ENCODE measurements around the gene GLMP.

Gene GLMP

GRCh38 chr1:156257711-156258110 lies 37.8 kb downstream of the GLMP start:
- H3K9ac ChIP-seq (ENCODE audit: low read depth in 1 of 2, low read length in 2 of 2) = no peak overlapping the region

DNA sequence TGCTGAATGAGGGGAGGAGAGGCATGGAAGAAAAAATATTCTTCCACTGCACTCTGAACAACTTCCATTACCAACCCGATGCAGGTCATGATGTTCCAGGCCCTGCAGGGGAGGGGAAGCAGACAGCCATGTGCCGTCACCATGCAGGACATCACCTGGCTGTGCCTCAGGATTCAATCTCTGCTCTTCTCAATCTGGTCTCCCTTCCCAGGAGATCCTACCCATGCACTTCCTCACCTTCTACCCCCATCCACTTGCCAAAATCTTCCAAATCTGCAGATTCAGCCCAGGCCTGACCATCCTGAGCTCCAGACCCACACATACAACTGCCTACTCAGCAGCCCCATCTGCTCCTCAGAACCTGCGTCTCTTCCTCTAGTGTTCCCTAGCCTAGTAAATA lies 41.8 kb downstream of the GLMP start:
- H3K9ac ChIP-seq (ENCODE audit: low read depth in 1 of 2, low read length in 2 of 2) = no peak overlapping the region
- peaks cover 55 to 81% of the 10 kb centered on the region in 2 donors for H3K36me3 ChIP-seq (ENCODE audit: control insufficient read depth in 1 of 2, insufficient read depth in 2 of 2, low read length in 2 of 2)
- no peaks in the 10 kb centered on the region for H3K4me1 ChIP-seq (ENCODE audit: control insufficient read depth in 1 of 2, insufficient read depth in 2 of 2, low read length in 2 of 2)
- H3K4me3 ChIP-seq (ENCODE audit: low read depth in 1 of 2, low read length in 2 of 2) = no peak overlapping the region
- H3K27ac ChIP-seq (ENCODE audit: low read depth, low read length) = no peak overlapping the region
- no peaks in the 10 kb centered on the region for H3K27me3 ChIP-seq (ENCODE audit: control insufficient read depth in 1 of 2, insufficient read depth in 2 of 2, low read length in 2 of 2)
- no peaks in the 10 kb centered on the region for H3K9me3 ChIP-seq (ENCODE audit: control insufficient read depth in 1 of 2, low read length in 2 of 2)

More at GRCh38 chr1:156257711-156258110, 37.8 kb downstream of the GLMP start:
- Histone ChIP-seq H3K36me3 (ENCODE audit: control insufficient read depth in 1 of 2, insufficient read depth in 2 of 2, low read length in 2 of 2) (peaks cover 54 to 83% of the 10 kb centered on the region in 2 donors), H3K9me3 (ENCODE audit: control insufficient read depth in 1 of 2, low read length in 2 of 2) (no peaks in the 10 kb centered on the region), H3K4me3 (ENCODE audit: low read depth in 1 of 2, low read length in 2 of 2) (no peak overlapping the region), H3K27me3 (ENCODE audit: control insufficient read depth in 1 of 2, insufficient read depth in 2 of 2, low read length in 2 of 2) (no peaks in the 10 kb centered on the region), H3K27ac (ENCODE audit: low read depth, low read length) (no peak overlapping the region), H3K4me1 (ENCODE audit: control insufficient read depth in 1 of 2, insufficient read depth in 2 of 2, low read length in 2 of 2) (no peaks in the 10 kb centered on the region)

DNA sequence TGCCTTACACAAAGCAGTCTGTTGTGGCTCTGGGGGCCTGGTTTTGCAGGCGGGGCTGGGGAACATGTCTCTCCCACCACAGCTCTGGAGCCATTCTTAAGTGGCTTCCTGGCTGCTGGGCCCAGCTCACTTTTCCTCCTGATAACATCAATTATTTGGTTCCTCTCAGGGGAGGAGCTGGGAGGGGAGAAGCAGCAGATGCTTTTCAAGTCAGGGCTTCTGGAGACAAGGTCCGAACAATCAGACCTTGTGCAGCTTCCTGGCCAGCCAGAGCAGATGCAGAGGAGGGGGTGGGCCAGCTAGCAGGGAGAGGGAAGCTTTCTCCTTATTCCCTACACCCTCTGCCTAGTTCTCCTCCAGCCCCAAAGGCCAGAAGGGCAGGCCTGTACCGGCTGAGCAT lies 44.0 kb downstream of the GLMP start:
- Histone ChIP-seq H3K27ac (ENCODE audit: low read depth, low read length) (no peak overlapping the region), H3K27me3 (ENCODE audit: control insufficient read depth in 1 of 2, insufficient read depth in 2 of 2, low read length in 2 of 2) (peaks cover under 1 to 6% of the 10 kb centered on the region in 2 donors), H3K36me3 (ENCODE audit: control insufficient read depth in 1 of 2, insufficient read depth in 2 of 2, low read length in 2 of 2) (peaks cover 41 to 62% of the 10 kb centered on the region in 2 donors), H3K9me3 (ENCODE audit: control insufficient read depth in 1 of 2, low read length in 2 of 2) (no peaks in the 10 kb centered on the region), H3K4me1 (ENCODE audit: control insufficient read depth in 1 of 2, insufficient read depth in 2 of 2, low read length in 2 of 2) (peaks cover 0 to 4% of the 10 kb centered on the region in 2 donors), H3K4me3 (ENCODE audit: low read depth in 1 of 2, low read length in 2 of 2) (no peak overlapping the region), H3K9ac (ENCODE audit: low read depth in 1 of 2, low read length in 2 of 2) (no peak overlapping the region)

DNA sequence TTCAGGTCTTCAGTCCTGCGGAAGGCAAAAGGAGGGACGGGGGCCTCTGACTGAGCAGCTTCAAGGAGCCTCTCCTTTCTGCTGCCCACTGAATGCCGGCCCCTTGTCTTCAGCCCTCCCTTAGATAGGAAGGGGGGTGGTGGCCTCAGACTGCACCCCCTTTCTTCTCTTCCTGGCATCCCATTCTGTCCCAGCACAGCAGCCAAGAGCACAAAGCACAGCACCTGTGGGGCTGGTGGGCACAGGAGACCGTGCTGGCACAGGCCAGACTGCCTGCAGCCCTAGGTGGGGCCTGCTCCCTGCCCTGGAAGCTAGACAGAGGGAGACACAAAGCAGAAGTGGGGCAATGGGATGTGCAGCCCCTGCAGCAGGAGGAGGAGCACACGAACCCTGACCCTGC lies 45.9 kb downstream of the GLMP start:
- no peak overlapping the region for H3K27ac ChIP-seq (ENCODE audit: low read depth, low read length)
- H3K36me3 ChIP-seq (ENCODE audit: control insufficient read depth in 1 of 2, insufficient read depth in 2 of 2, low read length in 2 of 2) = peaks cover 41 to 52% of the 10 kb centered on the region in 2 donors
- no peak overlapping the region for H3K4me3 ChIP-seq (ENCODE audit: low read depth in 1 of 2, low read length in 2 of 2)
- peaks cover 7 to 21% of the 10 kb centered on the region in 2 donors for H3K4me1 ChIP-seq (ENCODE audit: control insufficient read depth in 1 of 2, insufficient read depth in 2 of 2, low read length in 2 of 2)
- no peaks in the 10 kb centered on the region for H3K9me3 ChIP-seq (ENCODE audit: control insufficient read depth in 1 of 2, low read length in 2 of 2)
- H3K9ac ChIP-seq (ENCODE audit: low read depth in 1 of 2, low read length in 2 of 2) = no peak overlapping the region
- peaks cover 18 to 24% of the 10 kb centered on the region in 2 donors for H3K27me3 ChIP-seq (ENCODE audit: control insufficient read depth in 1 of 2, insufficient read depth in 2 of 2, low read length in 2 of 2)

DNA sequence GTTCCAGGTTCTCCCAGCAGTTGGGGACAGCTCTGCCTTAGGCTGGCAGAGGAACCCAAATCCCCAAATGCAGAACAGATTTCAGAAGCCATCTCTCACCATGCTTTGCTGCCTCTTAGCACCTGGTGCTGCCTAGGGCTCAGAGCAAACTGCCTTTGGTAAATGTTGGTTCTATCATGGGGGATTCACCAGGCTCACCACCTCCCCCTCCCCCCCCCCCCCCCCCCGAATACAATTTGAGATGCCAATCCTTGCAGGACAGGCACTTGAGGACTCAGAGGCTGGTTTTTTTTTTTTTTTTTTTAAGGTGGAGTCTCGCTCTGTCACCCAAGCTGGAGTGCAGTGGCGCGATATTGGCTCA lies 47.2 kb downstream of the GLMP start:
- Histone ChIP-seq H3K4me1 (ENCODE audit: control insufficient read depth in 1 of 2, insufficient read depth in 2 of 2, low read length in 2 of 2) (peaks cover 7 to 25% of the 10 kb centered on the region in 2 donors), H3K36me3 (ENCODE audit: control insufficient read depth in 1 of 2, insufficient read depth in 2 of 2, low read length in 2 of 2) (peaks cover 33 to 41% of the 10 kb centered on the region in 2 donors), H3K9me3 (ENCODE audit: control insufficient read depth in 1 of 2, low read length in 2 of 2) (no peaks in the 10 kb centered on the region), H3K27ac (ENCODE audit: low read depth, low read length) (no peak overlapping the region), H3K9ac (ENCODE audit: low read depth in 1 of 2, low read length in 2 of 2) (no peak overlapping the region), H3K4me3 (ENCODE audit: low read depth in 1 of 2, low read length in 2 of 2) (no peak overlapping the region), H3K27me3 (ENCODE audit: control insufficient read depth in 1 of 2, insufficient read depth in 2 of 2, low read length in 2 of 2) (peaks cover 18 to 28% of the 10 kb centered on the region in 2 donors)

DNA sequence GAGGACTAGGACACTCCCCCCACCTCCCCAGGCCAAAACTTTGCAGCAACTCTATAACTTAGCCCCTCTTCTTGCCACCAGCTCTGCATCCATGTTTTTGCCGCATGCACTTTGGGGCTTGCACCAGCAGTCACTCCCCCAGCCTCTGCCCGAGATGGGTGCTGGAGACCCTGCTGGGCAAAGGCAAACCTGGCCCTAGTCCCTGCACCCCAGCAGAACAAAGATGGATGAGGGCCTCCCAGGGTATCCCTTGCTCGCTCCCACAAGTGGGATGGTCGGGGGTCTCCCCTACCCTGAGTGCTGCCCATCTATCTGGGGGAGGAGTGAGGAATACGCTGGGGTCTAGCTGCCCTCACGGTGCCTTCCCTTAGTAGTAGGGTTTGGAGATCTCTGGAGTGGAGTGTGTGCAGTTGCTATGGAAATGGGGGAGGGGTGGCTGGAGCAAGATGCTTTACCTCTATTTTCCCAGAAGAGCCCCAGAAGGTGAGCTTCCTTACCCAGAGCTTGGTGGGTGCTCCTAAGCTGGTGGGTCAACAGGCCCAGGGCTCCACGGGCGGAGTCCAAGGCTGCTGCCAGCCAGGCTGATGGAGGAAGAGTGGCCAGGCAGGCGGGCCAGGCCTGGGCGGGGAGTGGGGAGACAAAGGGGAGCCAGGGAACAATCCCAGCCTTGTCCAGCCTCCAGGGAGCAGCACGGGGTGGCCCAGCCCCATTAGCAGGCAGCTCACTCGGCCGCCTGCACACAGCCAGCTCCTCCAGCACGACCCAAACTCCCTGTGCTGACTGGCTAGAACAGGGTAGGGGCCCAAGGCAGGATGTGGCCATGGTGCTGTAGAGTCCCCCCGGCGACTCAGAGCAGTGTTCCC lies 47.8 kb downstream of the GLMP start, which contains the start of gene PAQR6:
PAQR6 (minus strand) TSS at position 597 of the 863 bp plus-strand sequence. CDS start 1,325 bp downstream, outside the sequence.
- no peaks in the 10 kb centered on the region for H3K9me3 ChIP-seq (ENCODE audit: control insufficient read depth in 1 of 2, low read length in 2 of 2)
- no peak within 1 kb of the TSS for H3K27ac ChIP-seq (ENCODE audit: low read depth, low read length)
- no peak within 1 kb of the TSS for H3K4me3 ChIP-seq (ENCODE audit: low read depth in 1 of 2, low read length in 2 of 2)
- H3K36me3 ChIP-seq (ENCODE audit: control insufficient read depth in 1 of 2, insufficient read depth in 2 of 2, low read length in 2 of 2) = peaks cover 27 to 35% of the 10 kb centered on the region in 2 donors
- peaks cover 7 to 25% of the 10 kb centered on the region in 2 donors for H3K4me1 ChIP-seq (ENCODE audit: control insufficient read depth in 1 of 2, insufficient read depth in 2 of 2, low read length in 2 of 2)
- no peak within 1 kb of the TSS for H3K9ac ChIP-seq (ENCODE audit: low read depth in 1 of 2, low read length in 2 of 2)
- peaks cover 18 to 28% of the 10 kb centered on the region in 2 donors for H3K27me3 ChIP-seq (ENCODE audit: control insufficient read depth in 1 of 2, insufficient read depth in 2 of 2, low read length in 2 of 2)

GRCh38 chr1:156246781-156247459 lies 48.6 kb downstream of the GLMP start:
- Histone ChIP-seq H3K9me3 (ENCODE audit: control insufficient read depth in 1 of 2, low read length in 2 of 2) (no peaks in the 10 kb centered on the region), H3K4me1 (ENCODE audit: control insufficient read depth in 1 of 2, insufficient read depth in 2 of 2, low read length in 2 of 2) (peaks cover 7 to 25% of the 10 kb centered on the region in 2 donors), H3K9ac (ENCODE audit: low read depth in 1 of 2, low read length in 2 of 2) (no peak overlapping the region), H3K27me3 (ENCODE audit: control insufficient read depth in 1 of 2, insufficient read depth in 2 of 2, low read length in 2 of 2) (peaks cover 18 to 28% of the 10 kb centered on the region in 2 donors), H3K27ac (ENCODE audit: low read depth, low read length) (no peak overlapping the region), H3K4me3 (ENCODE audit: low read depth in 1 of 2, low read length in 2 of 2) (no peak overlapping the region), H3K36me3 (ENCODE audit: control insufficient read depth in 1 of 2, insufficient read depth in 2 of 2, low read length in 2 of 2) (peaks cover 19 to 27% of the 10 kb centered on the region in 2 donors)

DNA sequence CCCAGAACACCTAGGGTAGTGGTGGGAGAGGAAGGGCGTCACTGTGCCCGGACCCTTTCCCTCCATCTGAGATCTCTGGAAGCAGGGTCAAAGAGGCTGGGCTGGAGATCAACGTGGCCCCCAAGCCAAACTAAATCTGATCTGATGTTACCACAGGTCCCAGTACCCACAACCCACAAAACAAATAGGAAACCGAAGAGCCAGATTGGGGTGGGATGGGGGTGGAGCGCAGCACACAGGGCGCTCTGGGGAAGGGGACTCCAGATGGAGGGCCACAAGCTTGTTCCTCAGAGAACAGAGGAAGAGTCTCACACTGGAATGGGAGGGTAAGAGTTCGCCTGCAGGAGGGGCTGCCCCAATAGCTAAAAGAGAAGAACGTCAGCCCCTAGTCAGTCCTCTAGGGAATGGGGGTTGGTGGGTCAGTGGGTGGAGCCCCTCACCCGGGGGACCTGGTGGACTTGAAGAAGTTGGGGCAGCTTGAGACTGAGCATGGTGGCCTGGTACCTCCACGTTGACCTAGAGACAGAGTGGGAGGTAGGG lies 49.2 kb downstream of the GLMP start:
- peaks cover 13 to 22% of the 10 kb centered on the region in 2 donors for H3K36me3 ChIP-seq (ENCODE audit: control insufficient read depth in 1 of 2, insufficient read depth in 2 of 2, low read length in 2 of 2)
- no peaks in the 10 kb centered on the region for H3K9me3 ChIP-seq (ENCODE audit: control insufficient read depth in 1 of 2, low read length in 2 of 2)
- peak overlapping the region; percentile 62 to 65 for H3K4me3 ChIP-seq (ENCODE audit: low read depth in 1 of 2, low read length in 2 of 2)
- peaks cover 18 to 28% of the 10 kb centered on the region in 2 donors for H3K27me3 ChIP-seq (ENCODE audit: control insufficient read depth in 1 of 2, insufficient read depth in 2 of 2, low read length in 2 of 2)
- no peak overlapping the region for H3K27ac ChIP-seq (ENCODE audit: low read depth, low read length)
- H3K4me1 ChIP-seq (ENCODE audit: control insufficient read depth in 1 of 2, insufficient read depth in 2 of 2, low read length in 2 of 2) = peaks cover 7 to 25% of the 10 kb centered on the region in 2 donors
- H3K9ac ChIP-seq (ENCODE audit: low read depth in 1 of 2, low read length in 2 of 2) = peak overlapping the region in 1 of 2 donors; percentile 32

DNA sequence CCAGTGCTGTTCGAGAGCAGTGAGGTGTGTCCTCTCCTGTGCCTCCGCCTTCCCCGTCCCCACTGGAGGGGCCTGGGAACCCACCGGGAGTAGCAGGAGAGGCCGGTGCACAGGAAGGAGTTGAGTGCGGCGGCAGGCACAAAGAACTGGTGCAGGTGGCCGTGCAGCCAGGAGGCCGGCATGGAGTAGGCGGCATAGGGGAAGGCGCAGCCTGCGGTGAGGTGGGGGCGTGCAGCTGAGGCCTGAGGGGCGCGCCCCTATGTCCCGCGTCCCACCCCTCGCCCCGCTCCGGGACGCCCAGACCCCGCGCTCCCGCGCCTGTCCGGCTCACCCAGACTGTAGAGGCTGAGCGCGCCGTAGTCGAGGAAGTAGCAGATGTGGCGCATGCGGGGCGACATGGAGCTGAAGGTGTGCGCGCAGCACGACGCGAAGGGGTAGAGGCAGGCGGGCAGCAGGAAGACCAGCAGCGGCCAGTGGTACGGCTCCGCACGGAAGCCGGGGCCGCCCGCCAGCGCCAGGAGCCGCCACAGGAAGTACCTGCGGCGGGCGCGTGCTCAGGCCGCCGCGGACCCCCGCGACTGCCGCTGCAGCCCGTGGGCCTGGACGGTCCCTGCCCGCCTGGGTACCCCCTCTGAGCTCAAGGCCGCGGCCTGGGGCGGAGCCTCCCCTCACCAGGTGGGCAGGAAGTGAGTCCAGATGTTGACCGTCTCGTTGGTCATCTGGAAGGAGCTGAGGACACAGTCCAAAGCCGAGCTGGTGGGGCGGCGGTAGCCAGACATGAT lies 49.8 kb downstream of the GLMP start:
- no peaks in the 10 kb centered on the region for H3K9me3 ChIP-seq (ENCODE audit: control insufficient read depth in 1 of 2, low read length in 2 of 2)
- peaks cover 7 to 25% of the 10 kb centered on the region in 2 donors for H3K4me1 ChIP-seq (ENCODE audit: control insufficient read depth in 1 of 2, insufficient read depth in 2 of 2, low read length in 2 of 2)
- H3K9ac ChIP-seq (ENCODE audit: low read depth in 1 of 2, low read length in 2 of 2) = peak overlapping the region; percentile 19 to 43
- peak overlapping the region; percentile 62 to 65 for H3K4me3 ChIP-seq (ENCODE audit: low read depth in 1 of 2, low read length in 2 of 2)
- H3K27me3 ChIP-seq (ENCODE audit: control insufficient read depth in 1 of 2, insufficient read depth in 2 of 2, low read length in 2 of 2) = peaks cover 18 to 28% of the 10 kb centered on the region in 2 donors
- H3K27ac ChIP-seq (ENCODE audit: low read depth, low read length) = no peak overlapping the region
- peaks cover 7 to 21% of the 10 kb centered on the region in 2 donors for H3K36me3 ChIP-seq (ENCODE audit: control insufficient read depth in 1 of 2, insufficient read depth in 2 of 2, low read length in 2 of 2)

Measured in duodenal mucosa (tissue), 2 donors.